Eye (tissue), 1 donor: ENCODE results near the gene SLC27A1.
"Not testable (repeated sequence)": the region's sequence is repeated elsewhere in the genome, so short reads cannot be mapped to it uniquely, and the experiment has no call there.

Experiments
- DNase-seq: peaks from one replicate; pipeline ENCODE4 v3.0.0-alpha.2; 2015

SLC27A1 gene

DNA sequence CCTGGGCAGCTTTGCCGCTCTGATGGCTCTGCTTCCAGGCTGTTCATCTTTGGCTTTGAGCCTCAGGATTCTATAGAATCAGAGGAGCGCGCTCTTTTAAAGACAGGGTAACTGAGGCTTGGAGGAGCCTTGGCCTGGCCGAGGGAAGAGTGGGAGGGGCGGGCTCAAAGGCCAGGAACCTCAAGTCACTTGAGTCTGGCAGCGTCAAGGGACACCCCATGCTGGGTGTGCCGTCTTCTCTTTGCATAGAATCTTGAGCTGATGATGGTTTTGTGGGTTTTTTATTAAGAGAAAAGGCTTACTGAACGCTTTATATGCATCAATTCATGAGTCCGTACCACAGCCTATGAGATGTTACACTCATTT is 42.2 kb downstream of the SLC27A1 start:
- DNase-seq, result no peak

DNA sequence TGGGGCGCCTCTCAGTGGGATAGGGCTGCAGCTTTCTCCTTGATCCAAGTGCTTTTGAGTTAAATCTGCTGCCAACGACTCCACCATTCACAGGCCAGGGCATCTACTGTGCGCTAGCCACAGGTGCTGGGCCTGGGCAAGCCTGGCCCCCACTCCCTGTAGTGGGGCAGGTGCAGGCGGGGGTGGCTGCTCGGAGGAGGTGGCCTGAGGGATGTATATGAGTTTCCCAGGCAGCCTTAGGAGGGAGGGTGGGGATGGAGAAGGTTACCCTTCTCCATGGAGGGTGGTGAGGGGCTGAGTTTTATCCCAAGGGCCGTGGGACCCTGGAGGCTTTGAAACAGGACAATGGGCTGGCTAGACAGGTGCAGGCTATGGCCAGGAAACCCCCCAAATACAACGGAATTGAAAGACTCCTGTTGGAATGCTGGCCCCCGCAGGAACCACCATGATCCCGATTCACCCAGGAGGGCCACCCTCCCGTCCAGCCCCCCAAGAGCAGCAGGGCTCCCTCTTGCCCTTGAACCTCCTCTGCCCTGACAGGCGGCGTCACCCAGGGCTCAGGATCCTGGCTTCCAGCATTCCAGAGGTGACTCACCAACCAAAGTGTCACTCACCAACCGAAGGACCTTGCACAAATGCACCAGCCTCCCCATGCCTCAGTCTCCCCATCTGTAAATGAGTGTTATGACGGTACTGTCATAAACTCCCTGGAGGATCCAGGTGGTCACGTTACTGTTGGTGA is 45.3 kb downstream of the SLC27A1 start:
- DNase-seq, result no peak

DNA sequence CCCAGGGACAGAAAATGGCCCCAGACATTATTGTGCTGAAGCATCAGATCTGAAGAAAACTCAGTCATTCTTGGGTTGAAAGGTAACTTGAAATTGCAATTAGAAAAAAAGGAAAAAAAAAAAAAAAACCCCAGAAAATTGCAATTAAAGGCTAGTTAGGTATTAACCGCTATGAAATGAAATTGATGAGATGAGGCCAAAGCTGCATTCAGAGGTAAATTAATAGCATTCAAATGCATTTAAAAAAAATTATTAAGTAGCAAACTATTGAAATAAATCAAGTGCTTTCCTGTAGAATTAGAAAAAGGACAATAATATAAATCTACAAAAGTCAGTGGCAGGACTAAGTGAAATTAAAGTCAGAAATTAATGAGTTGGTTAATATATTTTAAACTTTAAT is 47.6 kb downstream of the SLC27A1 start:
- peak; percentile 56 for DNase-seq

DNA sequence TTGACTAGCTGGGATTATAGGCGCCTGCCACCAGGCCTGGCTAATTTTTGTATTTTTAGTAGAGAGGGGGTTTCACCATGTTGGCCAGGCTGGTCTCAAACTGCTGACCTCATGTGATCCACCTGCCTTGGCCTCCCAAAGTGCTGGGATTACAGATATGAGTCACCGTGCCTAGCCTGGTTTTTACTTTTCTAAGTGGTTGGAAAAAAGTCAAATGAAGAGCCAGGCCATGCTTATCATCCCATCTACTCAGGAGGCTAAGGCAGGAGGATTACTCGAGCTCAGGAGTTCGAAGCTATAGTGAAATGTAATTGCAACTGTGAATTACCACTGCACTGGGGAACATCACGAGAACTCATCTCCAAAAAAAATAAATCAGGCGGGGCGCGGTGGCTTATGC is 48.3 kb downstream of the SLC27A1 start:
- not testable (repeated sequence) for DNase-seq

DNA sequence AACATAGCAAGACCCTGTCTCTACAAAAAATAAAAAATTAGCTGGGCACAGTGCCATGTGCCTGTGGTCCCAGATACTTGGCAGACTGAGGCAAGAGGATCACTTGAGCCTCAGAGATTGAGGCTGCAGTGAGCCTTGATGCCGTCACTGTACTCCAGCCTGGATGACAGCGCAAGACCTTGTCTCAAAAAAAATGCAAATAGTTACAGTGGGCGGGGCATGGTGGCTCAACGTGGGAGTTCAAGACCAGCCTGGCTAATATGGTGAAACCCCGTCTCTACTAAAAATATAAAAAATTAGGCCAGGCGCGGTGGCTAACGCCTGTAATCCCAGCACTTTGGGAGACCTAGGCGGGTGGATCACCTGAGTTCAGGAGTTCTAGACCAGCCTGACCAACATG is 49.6 kb downstream of the SLC27A1 start:
- DNase-seq, result no peak

DNA sequence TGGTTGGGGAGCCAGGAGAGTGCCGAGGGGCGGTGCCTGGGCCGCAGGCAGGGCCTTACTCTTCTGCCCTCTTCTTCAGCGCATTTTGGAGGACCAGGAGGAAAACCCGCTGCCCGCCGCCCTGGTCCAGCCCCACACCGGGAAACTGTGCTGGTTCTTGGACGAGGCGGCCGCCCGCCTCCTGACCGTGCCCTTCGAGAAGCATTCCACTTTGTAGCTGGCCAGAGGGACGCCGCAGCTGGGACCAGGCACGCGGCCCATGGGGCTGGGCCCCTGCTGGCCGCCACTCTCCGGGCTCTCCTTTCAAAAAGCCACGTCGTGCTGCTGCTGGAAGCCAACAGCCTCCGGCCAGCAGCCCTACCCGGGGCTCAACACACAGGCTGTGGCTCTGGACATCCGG is 50.5 kb downstream of the SLC27A1 start:
- no peak for DNase-seq

DNA sequence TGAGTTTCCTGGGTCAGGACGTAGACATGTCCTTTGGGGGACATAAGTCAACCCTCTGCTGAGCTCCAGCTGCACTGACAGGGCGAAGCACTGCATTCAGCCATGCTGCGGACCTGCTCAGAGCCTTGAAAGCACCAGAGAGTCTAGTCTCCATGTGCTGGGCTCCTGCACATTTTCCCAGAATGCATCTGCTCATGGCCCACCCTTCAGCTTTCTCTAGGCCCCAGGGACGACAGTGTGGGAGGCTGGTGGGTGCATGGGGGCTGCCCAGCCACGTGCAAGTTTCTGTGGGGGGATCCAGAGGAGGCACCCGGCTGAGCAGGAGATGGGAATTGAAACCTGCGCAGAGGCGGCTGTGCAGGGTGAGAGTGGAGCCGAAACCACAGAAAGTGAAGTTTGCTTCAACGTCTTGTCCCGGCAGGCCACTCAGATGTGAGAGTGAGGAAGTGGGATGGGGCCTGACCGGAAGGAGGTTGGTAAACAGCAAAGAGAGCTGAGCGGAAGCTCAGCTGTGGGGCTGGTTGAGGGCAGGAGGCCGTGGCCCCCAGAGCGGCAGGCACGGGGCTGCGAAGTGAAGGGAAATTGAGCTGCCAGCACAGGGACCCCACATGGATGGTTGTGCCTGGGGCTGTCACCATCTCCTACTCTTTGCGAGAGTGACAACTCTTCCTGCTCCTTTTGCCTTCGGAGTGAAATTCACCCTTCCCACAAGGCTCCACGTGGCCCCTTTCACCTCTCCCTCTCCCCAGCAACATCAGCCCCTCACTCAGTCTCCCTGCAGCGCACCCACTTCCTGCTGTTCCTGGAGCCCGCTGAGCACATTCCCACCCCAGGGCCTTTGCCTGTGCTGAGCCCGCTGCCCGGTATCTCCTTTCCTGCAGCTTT is 52.9 kb downstream of the SLC27A1 start:
- no peak for DNase-seq

DNA sequence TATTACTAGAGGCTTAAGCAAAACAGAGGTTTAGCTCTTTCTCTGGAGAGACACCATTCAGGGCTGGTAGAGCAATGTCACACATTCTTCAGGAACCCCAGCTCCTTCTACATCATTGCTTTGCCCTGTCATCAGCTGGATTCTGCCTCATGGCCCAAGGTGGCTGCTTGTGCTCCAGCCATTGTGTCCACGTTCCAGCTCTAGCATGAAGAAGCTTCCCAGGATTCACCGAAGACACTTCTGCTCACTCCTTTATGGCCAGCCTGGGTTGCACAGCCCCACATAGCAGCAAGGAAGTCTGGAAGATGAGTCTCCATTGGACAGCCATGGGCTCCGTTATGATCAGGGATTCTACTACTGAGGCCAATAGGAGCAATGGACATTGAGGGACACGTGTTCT is 54.3 kb downstream of the SLC27A1 start:
- no peak for DNase-seq

DNA sequence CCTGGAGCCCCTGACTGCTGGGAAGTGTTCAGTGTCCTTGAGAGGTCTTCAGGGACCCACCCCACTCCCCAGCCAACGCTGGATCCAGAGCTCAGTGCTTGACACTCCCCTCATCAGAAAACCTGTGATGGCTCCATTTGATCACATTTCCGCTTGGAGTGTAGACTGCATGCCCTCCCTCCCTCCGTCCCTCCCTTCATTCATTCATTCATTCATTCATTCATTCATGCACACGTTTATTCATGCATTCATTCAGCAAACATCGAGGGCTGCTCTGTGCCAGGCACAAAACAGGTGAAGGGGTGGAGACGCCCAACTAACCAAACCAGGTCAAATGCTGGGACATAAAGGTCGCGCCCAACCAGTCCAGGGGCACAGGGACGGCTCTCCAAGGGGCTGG is 54.8 kb downstream of the SLC27A1 start:
- DNase-seq, result no peak

DNA sequence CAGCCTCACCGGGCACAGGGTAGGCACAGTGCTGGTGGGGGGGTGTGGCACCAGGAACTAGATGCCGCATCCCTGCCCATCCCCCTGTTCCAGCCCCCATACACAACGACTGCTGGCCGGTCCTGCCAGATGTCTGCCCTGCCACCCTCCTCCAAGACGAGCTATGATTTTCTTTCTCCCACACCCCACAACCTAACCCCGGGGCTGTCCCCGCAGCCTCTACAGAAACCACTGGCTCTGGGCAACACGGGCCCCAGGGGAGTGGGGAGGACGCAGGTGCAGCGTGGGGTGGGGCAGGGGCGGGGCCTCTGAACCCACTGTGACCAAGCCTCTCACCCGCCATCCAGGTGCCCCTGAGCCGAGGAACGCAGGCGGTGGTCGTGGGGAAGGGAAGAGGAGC is 56.6 kb downstream of the SLC27A1 start:
- no peak for DNase-seq

DNA sequence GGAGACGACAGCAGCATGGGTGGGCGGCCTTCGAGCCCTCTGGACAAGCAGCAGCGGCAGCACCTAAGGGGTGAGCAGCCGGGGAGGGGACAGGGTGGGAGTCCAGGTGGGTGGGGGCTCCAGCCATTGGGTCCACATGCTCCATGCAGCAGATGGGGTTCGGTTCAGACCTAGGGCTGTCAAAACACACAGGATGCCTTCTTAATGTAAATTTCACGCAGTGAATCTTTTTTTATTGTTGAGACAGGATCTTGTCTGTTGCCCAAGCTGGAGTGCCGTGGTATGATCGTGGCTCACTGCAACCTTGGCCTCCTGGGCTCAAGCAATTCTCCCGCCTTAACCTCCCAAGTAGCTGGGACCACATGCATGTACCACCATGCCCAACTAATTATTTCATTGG is 57.0 kb downstream of the SLC27A1 start:
- DNase-seq, result no peak

DNA sequence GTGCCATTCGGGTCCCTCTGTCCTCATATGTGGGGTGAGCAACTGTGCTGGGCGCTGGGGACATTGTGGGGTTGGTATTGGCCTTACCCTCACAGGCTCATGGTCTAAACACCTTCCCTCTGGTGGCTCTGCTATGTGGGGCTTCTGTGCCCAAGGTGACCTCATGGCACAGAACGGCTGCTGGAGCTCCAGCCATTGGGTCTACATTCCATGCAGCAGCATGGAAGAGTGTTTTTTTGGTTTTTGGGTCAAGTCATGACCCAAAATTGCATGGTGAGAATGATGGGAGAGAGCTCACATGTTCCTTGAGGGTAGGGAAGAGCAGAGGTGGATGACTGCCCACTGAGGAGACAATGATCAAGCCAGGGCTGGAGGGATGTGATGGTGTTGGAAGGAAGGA is 58.3 kb downstream of the SLC27A1 start:
- DNase-seq, result no peak

DNA sequence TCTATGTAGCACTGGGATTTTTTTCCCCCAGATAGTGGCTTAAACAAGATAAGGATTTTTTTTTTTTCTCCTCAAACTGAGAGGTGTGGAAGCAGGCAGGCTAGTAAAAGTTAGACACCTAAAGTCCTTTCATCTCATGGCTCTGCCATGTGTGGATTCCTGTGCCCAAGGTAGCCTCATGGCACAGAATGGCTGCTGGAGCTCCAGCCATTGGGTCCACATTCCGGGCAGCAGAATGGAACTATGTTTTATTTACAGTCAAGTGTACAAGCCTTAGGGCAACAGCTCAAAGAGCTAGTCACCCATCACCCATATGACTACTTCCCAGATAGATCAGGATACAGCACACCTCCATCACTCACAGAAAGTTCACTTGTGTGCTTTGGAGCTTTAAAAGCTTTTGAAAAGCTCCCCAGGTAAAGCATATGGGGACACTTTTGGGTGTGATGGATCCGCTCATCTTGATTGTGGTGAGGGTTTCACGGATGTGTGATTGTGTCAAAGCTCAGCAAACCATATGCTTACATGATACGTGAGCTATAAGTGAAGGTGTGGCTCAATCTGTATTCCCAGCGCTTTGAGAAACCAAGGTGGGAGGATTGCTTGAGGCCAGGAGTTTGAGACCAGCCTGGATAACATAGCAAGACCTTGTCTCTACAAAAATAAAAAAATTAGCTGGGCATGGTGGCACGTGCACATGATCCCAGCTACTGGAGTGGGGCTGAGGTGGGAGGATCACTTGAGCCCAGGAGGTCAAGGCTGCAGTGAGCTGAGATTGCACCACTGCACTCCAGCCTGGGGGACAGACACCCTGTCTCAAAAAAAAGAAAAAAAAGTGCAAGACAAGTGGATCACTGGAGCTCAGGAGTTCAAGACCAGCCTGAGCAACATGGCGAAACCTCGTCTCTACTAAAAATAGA is 59.2 kb downstream of the SLC27A1 start:
- DNase-seq, result no peak

DNA sequence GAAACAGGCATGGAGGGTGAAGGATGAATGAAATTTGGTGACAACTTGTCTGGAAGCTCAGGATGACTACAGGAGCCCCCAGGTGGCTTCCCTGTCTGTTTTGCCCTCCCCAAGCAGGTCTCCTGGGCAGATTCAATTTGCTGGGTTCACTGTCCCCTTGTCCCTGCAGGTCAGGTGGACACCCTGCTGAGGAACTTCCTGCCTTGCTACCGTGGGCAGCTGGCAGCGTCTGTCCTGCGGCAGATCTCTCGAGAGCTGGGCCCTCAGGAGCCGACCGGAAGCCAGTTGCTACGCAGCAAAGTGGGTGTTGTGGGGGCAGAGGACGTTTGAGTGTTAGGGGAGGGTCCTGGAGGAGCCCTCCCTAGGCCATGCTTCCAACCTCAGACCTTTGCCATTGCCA is 60.3 kb downstream of the SLC27A1 start:
- DNase-seq, result no peak

DNA sequence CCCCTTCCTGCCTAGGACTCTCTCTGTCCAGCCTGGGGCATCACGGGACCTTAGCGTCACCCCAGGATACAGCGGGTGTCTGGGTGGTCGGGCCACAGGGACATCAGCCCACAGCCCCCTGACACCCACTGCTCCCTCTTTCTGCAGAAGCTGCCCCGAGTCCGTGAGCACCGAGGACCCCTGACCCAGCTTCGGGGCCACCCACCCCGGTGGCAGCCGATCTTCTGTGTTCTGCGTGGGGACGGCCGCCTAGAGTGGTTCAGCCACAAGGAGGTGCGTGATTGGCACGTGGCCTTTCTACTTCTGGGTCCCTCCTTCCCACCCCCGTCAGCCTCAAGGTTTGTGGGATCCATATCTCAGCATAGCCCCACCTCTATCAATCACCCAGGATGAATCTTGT is 61.8 kb downstream of the SLC27A1 start:
- no peak for DNase-seq

DNA sequence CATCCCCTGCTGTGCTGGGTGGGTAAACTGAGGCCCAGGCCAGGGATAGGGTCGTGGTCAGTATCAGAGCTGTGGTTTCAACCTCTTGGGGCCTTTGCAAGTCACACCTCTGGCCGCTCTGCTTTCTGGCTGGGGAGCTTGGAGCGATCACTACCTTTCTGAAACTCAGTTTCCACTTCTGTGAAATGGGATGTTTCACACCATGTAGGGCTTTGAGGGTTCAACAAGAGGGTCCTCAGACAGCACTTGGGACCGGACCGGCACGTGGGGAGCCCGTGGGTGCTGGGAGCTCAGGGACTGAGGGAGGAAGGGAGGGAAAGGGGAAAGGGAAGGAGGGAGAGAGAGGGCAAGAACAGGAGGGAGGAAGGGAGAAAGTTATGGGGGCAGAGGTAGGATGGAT is 62.2 kb downstream of the SLC27A1 start:
- no peak for DNase-seq

DNA sequence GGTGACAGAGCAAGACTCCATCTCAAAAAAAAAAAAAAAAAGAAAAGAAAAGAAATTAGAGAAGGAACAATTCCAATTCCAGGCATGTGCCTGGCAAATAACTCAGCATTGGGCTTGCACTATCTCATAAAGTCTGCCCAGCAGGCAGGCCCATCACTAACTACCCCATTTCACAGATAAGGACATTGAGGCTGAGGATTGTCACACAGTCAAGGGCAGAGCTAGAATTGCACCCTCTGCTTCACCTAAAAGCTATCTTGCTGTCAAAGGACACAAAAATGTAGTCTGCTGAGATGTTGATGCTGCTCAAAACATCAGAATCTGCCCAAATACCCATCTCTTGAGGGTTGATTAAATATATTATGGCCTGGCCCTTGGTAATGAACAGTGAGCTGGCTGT is 64.4 kb downstream of the SLC27A1 start:
- DNase-seq, result no peak

DNA sequence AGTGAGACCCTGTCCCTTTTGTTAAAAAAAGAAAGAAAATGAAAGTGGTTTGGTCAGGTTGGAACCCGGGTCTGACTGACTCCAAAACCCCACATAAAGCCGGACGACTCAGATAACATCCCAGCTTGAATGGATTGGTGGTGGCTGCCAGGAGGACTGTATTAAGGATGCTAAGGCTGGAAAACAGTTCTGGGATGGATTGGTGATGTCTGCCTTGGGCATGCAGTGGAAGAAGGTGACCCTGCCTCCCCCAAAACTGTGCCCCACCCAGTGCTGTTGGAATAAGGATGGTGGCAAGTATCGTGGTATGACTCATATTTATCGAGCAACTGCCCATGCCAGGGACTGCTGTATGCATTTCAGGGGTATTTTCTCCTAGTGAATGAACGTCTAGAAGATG is 66.6 kb downstream of the SLC27A1 start:
- DNase-seq, result no peak

DNA sequence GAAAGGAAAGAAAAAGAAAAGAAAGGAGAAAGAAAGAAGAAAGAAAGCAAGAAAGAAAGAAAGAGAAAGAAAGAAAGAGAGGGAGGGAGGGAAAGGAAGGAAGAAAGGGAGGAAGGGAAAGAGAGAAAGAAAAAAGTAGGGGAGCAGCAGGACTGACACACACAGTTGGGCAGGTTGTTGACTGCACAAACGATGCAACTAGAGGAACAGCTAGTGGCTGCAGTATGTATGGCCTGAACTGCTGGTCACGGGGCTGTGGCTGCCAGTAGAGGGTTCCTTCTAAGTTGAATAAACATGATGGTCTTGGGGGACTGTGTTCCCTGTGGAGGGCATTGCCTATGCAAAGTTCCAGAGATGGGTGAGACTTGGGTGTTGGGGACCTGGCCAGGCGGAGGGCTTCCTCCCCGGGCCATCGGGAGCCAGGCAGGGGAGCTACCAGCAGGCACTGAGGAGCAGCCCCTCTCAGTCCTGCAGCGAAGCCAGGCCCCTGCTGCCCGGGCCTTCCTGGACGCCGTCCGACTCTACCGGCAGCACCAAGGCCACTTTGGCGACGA is 68.4 kb downstream of the SLC27A1 start:
- DNase-seq, result no peak

DNA sequence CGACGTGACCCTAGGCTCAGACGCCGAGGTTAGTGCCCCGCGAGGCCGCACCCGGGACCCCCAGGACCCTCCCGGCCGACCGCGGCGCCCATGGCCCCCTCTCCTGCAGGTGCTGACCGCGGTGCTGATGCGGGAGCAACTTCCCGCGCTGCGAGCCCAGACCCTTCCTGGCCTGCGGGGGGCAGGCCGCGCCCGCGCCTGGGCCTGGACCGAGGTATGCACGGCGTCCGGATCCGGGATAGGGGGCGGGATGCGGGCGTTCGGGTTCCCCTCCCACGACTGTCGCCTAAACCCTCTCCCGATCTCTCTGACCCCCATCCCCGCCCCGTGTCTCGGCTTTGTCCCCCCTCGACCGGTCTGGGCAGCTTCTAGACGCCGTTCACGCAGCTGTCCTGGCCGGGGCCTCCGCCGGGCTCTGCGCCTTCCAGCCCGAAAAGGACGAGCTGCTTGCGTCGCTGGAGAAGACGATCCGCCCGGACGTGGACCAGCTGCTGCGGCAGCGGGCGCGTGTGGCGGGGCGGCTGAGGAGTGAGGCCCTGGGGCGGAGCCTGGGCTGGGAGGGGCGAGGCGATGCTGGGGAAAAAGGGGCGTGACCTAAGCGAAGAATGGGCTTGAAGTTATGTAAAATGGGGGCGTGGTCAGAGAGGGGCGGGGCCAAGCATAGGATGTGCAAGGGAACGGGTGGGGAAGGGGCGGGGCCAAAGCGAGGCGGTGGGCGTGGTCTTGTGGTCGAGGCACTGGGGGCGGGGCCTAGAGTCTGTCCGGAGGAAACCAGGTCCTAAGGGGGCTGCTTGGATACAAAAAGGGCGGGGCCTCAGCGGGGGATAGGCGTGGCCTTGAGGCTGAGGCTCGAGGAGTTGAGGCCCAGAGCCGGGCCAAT is 69.2 kb downstream of the SLC27A1 start:
- DNase-seq, result peak; percentile 98

DNA sequence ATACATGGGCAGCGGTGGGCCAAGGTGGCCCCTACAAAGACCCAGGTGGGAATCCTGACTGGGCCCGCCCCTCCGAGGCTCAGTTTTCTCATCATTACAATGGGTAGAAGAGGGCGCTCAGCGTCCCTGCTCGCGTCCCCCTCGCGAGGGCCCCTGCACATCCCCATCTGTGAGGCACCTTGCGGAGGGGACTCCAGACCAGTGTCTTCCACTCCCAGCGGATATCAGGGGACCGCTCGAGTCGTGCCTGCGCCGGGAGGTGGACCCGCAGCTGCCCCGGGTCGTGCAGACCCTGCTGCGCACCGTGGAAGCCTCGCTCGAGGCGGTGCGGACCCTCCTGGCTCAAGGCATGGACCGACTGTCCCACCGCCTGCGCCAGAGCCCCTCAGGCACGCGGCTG is 69.8 kb downstream of the SLC27A1 start:
- DNase-seq, result no peak

DNA sequence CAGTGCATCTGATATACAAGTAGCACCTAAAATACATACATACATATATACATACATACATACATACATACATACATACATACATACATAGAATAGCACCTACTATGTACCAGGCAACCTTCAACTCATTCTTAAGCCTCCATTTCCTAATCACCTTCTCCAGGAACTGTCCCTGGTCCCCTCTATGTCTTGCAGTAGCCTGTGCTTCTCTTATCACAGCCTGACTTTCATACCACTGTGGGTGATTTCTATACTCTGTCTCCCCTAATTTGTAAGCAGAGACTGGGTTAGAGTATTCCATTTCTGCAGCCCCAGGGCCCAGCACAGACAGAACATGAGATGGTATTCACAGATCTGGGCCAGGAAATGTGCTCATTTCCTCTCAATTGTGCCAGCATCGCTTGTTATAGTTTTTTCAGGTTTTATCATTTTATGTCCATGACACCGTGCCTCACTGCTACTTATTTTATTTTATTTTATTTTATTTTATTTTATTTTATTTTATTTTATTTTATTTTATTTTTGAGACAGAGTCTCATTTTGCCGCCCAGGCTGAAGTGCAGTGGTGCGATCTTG is 70.9 kb downstream of the SLC27A1 start:
- no peak for DNase-seq
